ENCODE measurements around the gene ARNT2.

DNA sequence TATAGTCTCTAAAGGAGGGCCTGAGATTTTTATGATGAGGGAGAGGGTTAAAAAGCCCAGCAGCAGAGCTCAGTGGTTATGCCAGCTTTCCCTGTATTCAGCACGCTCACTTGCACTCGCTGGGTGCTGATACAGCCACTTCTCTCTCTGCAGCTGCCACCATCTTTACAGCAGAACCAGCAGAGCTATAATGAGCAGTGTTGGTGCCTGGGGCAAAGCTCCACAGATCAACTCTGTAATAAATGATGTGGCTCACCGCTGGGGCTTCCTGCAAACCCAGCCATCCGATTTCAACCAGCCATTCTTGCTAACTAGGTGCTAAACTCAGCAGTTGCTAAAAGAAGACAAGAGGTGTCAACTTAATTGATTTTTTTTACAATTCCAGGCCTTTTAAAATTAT, 48.0 kb downstream of the ARNT2 start:
- TF ChIP-seq, protein P1, sequence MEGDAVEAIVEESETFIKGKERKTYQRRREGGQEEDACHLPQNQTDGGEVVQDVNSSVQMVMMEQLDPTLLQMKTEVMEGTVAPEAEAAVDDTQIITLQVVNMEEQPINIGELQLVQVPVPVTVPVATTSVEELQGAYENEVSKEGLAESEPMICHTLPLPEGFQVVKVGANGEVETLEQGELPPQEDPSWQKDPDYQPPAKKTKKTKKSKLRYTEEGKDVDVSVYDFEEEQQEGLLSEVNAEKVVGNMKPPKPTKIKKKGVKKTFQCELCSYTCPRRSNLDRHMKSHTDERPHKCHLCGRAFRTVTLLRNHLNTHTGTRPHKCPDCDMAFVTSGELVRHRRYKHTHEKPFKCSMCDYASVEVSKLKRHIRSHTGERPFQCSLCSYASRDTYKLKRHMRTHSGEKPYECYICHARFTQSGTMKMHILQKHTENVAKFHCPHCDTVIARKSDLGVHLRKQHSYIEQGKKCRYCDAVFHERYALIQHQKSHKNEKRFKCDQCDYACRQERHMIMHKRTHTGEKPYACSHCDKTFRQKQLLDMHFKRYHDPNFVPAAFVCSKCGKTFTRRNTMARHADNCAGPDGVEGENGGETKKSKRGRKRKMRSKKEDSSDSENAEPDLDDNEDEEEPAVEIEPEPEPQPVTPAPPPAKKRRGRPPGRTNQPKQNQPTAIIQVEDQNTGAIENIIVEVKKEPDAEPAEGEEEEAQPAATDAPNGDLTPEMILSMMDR (conservative IDR thresholded peaks at IDR 0.05 in 1 of 2, IDR thresholded peaks at IDR 0.05 in 1 of 2; ENCODE audit: low read depth in 1 of 2, low read length in 2 of 2), result no peak
- no peak for TF ChIP-seq EZH2 (IDR thresholded peaks at IDR 0.05; ENCODE audit: low read length, missing control alignments)
